Measurements from ENCODE around the gene TMEM272. TPM values are rescaled to one million over a fixed set of nuclear protein-coding genes. Genes with fewer than 3 reads are reported as not detected.

The TMEM272 gene
- total RNA-seq, 1 donor from 2014 or later = not detected

DNA sequence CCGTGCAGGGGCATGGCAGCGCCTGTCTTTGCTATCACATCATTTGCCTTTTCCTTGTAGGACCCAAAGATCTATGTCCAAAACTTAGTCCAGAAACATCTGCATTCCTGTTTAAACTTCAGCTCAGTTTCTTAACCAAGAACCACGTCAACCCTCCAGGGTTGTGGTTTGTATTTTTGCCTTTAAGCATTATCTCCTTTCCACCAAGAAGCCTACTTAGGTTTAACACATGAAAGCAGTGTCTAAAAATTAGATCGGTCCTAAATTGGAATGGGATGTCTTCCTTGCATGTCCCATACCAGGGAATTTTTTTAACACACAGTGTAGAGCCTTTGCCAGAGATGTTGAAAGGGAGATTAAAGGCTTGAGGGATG lies 79.8 kb downstream of the TMEM272 start:
- TF ChIP-seq, protein P1, sequence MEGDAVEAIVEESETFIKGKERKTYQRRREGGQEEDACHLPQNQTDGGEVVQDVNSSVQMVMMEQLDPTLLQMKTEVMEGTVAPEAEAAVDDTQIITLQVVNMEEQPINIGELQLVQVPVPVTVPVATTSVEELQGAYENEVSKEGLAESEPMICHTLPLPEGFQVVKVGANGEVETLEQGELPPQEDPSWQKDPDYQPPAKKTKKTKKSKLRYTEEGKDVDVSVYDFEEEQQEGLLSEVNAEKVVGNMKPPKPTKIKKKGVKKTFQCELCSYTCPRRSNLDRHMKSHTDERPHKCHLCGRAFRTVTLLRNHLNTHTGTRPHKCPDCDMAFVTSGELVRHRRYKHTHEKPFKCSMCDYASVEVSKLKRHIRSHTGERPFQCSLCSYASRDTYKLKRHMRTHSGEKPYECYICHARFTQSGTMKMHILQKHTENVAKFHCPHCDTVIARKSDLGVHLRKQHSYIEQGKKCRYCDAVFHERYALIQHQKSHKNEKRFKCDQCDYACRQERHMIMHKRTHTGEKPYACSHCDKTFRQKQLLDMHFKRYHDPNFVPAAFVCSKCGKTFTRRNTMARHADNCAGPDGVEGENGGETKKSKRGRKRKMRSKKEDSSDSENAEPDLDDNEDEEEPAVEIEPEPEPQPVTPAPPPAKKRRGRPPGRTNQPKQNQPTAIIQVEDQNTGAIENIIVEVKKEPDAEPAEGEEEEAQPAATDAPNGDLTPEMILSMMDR (IDR thresholded peaks at IDR 0.05) = no peak
- Mint-ChIP-seq H3K9me3 (ENCODE audit: unreplicated experiment) (no peaks in the 10 kb centered on the region), H3K4me3 (ENCODE audit: unreplicated experiment) (no peak overlapping the region), H3K4me1 (ENCODE audit: unreplicated experiment) (peaks cover 11% of the 10 kb centered on the region), H3K27ac (ENCODE audit: unreplicated experiment) (no peak overlapping the region), H3K27me3 (ENCODE audit: unreplicated experiment) (no peaks in the 10 kb centered on the region), H3K36me3 (ENCODE audit: unreplicated experiment) (peaks cover 28% of the 10 kb centered on the region)
- no peak for DNase-seq (ENCODE audit: extremely low spot score, unreplicated experiment)

DNA sequence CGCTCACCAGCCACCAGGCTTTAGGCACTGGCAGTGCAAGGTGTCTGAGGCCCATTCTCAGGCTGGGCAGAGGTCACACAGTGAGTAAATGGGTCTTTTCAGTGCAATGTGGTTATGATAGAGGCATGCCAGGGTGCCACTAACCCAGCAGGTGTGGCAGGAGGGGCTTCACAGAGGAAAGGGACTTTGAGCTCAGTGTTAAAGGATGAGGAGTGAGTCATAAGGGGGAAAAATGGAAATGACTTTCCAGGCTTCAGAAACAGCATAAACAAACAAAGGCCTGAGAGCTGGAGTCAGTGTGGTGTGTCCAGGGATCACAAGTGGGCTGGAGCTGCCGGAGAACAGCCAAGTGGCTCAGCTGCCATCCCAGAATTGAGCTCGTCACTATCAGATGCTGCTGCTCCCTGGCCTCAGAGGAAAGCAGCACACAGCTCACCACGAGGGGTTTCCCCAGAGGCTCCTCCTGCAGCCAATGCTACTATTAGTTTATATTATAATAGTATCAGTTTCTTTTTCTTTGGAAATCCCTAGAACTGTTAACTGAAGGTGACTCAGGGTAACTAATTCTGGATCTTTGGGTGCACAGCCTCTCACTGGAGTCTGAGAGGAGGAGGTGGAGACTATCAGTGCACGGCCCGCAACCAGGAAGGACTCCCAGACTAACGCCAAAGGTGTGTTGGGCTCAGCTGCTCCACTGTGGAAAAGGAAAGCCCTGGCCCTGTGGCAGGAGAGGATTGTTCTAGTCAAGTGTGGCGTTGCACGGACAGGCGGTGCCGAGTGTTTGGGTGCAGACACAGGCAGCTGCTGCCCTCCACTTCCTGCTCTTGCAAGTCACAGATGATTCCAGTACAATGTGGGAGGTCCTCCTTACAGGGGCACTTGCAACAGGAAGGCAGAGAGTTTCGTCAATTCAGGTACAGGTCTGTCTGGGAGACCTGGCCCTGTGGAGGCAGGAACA lies 80.5 kb downstream of the TMEM272 start:
- H3K4me3 Mint-ChIP-seq (ENCODE audit: unreplicated experiment) = no peak overlapping the region
- peaks cover 34% of the 10 kb centered on the region for H3K36me3 Mint-ChIP-seq (ENCODE audit: unreplicated experiment)
- H3K4me1 Mint-ChIP-seq (ENCODE audit: unreplicated experiment) = peaks cover 11% of the 10 kb centered on the region
- DNase-seq (ENCODE audit: extremely low spot score, unreplicated experiment) = no peak
- H3K27ac Mint-ChIP-seq (ENCODE audit: unreplicated experiment) = peak overlapping the region; percentile 54
- TF ChIP-seq, protein P1 (IDR thresholded peaks at IDR 0.05) = no peak
- H3K9me3 Mint-ChIP-seq (ENCODE audit: unreplicated experiment) = no peaks in the 10 kb centered on the region
- no peaks in the 10 kb centered on the region for H3K27me3 Mint-ChIP-seq (ENCODE audit: unreplicated experiment)

DNA sequence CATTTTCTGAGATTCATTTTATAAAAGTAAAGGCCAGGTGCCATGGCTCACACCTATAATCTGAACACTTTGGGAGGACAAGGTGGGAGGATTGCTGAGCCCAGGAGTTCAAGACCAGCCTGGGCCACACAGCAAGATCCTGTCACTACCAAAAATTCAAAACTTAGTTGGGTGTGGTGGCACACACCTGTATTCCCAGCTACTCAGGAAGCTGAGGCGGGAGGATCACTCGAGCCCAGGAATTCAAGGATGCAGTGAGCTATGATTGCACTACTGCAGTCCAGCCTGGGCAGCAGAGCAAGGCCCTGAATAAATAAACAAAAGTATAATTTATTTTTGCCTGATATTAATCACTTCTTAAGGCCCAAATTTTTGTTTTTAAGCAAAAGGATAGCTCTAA lies 81.5 kb downstream of the TMEM272 start:
- Mint-ChIP-seq H3K27ac (ENCODE audit: unreplicated experiment) (no peak overlapping the region), H3K27me3 (ENCODE audit: unreplicated experiment) (no peaks in the 10 kb centered on the region), H3K9me3 (ENCODE audit: unreplicated experiment) (no peaks in the 10 kb centered on the region), H3K4me1 (ENCODE audit: unreplicated experiment) (peaks cover 11% of the 10 kb centered on the region), H3K36me3 (ENCODE audit: unreplicated experiment) (peaks cover 39% of the 10 kb centered on the region), H3K4me3 (ENCODE audit: unreplicated experiment) (no peak overlapping the region)
- no peak for DNase-seq (ENCODE audit: extremely low spot score, unreplicated experiment)
- TF ChIP-seq, protein P1 (IDR thresholded peaks at IDR 0.05) = no peak

Other genes starting within 250 kb of the TMEM272 start
- 9.2 and 9.3 TPM in 2 replicates for gene DHRS12, start 41.0 kb downstream of the TMEM272 start, total RNA-seq
- gene CCDC70, start 16.8 kb upstream of the TMEM272 start, total RNA-seq = not detected in 2 replicates
- gene ATP7B, start 166.3 kb upstream of the TMEM272 start, total RNA-seq = 8.6 and 10.4 TPM in 2 replicates
- gene ALG11, start 167.2 kb upstream of the TMEM272 start, total RNA-seq = 41.9 and 49.1 TPM in 2 replicates
- gene UTP14C, start 179.5 kb upstream of the TMEM272 start, total RNA-seq = 22.4 and 24.2 TPM in 2 replicates